ENCODE measurements around the gene NPDC1.
A peak's percentile ranks its signal among the peaks of the same experiment; 100 is the strongest.

Gene NPDC1

GRCh38 chr9:136994180-136994887, 51.6 kb downstream of the NPDC1 start:
- DNase-seq (ENCODE audit: low read depth in 2 of 2): no peak

GRCh38 chr9:136992819-136993369, 53.1 kb downstream of the NPDC1 start:
- DNase-seq (ENCODE audit: low read depth in 2 of 2): no peak

DNA sequence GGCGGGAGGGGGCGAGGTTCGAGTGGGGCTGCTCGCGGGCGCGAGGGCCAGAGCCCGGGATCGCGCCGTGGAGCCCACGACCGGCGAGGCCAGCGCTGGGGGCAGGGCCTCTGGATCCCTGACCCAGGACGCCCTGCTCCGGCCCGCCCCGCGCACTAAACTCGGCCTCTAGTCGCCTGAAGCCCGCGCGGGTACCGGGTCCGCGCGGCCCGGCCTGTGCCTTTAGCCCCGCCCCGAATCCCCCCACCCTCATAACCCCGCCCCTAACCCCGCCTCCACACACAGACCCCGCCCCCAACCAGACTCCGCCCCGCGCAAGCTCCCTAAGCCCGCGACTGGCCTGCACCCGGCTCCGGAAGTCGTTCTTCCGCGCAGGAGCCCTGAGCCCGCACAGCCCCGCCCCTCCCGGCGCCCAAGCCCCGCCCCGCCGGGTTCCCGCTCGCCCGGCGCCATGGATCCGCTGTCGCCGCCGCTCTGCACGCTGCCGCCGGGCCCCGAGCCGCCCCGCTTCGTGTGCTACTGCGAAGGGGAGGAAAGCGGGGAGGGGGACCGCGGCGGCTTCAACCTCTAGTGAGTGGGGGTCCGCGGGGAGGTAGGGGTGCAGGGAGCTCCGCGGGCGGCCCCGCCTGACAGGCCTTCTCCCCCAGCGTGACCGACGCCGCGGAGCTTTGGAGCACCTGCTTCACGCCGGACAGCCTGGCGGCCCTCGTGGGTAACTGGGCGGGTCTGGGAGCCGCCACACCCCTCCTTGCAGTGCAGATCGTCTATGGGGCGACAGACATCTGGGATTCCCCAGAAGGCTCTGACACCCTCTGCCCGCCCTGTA, 53.8 kb downstream of the NPDC1 start, which contains the start of gene PAXX:
PAXX (plus strand) TSS at position 430 of the 826 bp plus-strand sequence; CDS start at position 452, 22 bp downstream.
- peak; percentile 80 to 91 for DNase-seq (ENCODE audit: low read depth in 2 of 2)

DNA sequence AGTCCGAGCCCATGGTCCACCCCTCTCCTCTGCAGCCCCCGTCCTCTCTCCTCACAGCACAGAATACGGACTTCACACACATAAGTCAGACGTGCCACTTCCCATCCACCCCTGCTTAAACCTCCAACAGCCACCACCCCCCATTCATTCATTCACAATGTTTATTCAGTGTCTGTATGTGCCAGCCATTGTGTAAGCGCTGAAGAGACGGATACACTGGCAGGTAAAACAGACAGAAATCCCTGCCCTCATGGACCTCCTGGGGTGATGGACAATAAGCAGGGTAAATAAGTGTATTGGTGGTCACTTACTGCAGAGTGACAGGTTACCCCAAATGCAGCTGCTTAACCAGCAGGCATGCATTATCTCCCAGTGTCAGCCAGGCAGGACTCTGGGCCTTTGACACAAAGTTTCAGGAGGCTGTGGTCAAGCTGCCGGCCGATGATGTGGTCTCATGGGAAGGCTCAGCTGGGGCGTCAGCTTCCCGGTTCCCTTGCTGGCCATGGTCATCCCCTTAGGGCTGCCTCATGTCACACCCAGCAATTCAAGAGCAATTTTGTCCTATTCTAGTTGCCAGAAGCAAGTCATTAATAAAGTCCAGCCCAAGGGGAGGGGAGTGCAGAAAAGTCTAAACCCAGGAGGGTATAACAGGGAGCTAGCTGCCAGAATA, 55.6 kb downstream of the NPDC1 start:
- DNase-seq (ENCODE audit: low read depth in 2 of 2): no peak
